ENCODE measurements around the gene IFI16.

DNA sequence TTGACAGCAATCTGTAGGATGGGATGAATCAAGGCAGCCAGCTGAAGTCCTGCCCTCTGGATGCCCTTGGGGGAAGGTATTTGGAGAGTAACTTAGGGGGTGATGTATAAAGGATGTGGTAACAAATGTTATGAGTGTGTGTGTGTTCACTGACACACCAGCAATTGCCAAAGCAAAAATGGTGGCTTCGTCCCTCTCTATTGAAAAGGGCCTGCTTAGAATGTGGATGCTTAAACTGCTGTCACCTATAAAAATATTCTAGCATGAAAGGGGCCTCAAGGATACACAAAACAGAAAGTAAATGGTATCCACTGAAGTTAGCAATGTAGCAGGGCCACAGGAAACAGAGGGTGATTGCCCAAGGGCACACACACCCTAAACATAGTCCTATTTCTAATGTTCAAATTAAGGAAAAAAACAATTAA is 81.9 kb downstream of the IFI16 start:
- TF ChIP-seq ELF4 (IDR thresholded peaks at IDR 0.05) (no peak), ARNT (IDR thresholded peaks at IDR 0.05) (no peak), HDGF (IDR thresholded peaks at IDR 0.05; ENCODE audit: borderline replicate concordance) (no peak), SUZ12 (IDR thresholded peaks at IDR 0.05) (no peak), SP1 (IDR thresholded peaks at IDR 0.05) (no peak), FOXK2 (IDR thresholded peaks at IDR 0.05) (no peak), FOXM1 (IDR thresholded peaks at IDR 0.05; ENCODE audit: borderline replicate concordance) (no peak)
- TF ChIP-seq, protein P1, sequence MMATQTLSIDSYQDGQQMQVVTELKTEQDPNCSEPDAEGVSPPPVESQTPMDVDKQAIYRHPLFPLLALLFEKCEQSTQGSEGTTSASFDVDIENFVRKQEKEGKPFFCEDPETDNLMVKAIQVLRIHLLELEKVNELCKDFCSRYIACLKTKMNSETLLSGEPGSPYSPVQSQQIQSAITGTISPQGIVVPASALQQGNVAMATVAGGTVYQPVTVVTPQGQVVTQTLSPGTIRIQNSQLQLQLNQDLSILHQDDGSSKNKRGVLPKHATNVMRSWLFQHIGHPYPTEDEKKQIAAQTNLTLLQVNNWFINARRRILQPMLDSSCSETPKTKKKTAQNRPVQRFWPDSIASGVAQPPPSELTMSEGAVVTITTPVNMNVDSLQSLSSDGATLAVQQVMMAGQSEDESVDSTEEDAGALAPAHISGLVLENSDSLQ (IDR thresholded peaks at IDR 0.05) = no peak

Data from HEK293T (cell line).